AG20443 (cell line): Measurements from ENCODE around the gene MGST2.
A peak's percentile ranks its signal among the peaks of the same experiment; 100 is the strongest.

Source experiments
- DNase-seq: peaks from one replicate; pipeline ENCODE4 v3.0.0; 2012; ENCODE audit warnings: low spot score, mixed read lengths

The MGST2 gene

DNA sequence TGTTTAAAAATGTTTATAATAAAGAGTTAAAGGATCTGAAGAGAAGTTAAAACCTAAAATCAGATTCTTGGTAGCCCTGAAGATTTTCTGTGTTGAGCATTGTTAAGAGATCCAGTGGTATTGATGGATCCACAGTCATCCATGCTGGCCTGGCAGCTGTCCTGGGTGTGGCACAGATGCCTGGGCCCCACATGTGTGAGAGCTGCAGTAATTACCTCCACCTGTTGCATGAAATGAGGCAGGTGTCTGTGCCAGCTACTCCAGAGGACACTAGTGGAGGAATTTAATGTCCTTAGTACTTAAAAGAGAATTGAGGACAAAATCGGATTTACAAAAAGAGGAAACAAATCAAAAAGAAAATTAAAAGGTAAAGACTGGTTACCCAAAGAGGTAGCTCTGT lies 44.0 kb downstream of the MGST2 start:
- DNase-seq: no peak

GRCh38 chr4:139710073-139710472 lies 44.5 kb downstream of the MGST2 start:
- no peak for DNase-seq

GRCh38 chr4:139711461-139711860 lies 45.8 kb downstream of the MGST2 start:
- DNase-seq: no peak

GRCh38 chr4:139712882-139713281 lies 47.3 kb downstream of the MGST2 start:
- DNase-seq: no peak

GRCh38 chr4:139715746-139716391 lies 50.2 kb downstream of the MGST2 start:
- DNase-seq: no peak

- no peak for DNase-seq
These were observed 52.7 kb downstream of the MGST2 start for GRCh38 chr4:139718358-139718757.

DNA sequence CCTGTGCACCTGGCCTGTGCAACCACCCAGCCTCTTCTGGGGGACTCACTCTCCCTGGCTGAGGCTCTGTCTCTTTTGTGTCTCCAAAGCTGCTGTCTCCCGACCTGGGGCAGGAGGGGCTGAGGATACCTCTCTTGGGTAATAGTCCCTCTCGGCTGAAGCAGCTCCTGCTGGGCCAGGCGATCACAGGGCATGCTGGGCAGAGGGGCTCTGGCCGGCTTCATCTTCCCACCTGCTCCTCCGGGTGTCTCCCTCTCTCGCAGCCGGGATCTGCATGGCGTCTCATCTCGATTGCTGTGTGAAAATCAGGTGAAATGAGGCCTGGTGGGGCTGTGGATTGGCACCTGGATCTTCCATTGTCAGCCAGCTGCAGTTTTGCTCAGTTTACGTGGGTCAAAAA lies 53.2 kb downstream of the MGST2 start:
- no peak for DNase-seq

DNA sequence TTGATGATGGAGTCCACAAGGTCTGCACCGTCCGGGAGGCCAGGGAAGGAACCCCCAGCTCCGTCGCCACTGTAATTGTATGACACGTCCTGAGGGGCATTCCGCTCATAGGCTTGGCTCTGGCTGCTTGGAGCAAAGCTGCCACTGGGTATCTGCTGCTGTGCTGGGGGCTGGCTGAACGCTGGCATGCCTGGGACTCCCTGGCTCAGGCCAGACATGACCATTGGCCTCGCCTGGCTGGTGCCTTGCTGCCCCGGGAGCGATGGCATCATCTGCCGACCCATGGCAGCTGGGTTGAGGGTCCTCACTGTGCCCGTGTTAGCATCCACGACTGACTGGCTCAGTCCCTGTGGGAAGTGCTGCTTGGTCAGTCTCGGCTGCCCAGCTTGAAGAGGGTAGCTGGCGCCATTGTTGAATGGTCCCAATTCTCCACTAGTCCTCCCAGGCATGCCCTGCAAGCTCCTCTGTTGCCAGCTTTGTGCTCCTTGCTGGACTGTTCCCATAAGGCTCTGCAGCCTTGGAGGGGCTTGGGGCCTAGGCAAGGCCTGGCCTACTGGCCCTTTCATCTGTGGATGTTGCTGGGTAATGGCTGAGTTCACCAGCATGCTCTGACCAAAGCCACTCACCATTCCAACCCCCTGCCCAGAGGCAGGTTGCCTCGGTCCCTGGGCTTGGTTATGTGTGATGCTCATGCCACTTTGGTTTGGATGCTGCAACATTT lies 53.9 kb downstream of the MGST2 start:
- no peak for DNase-seq

- no peak for DNase-seq
These were observed 55.2 kb downstream of the MGST2 start for GRCh38 chr4:139720806-139721205.

DNA sequence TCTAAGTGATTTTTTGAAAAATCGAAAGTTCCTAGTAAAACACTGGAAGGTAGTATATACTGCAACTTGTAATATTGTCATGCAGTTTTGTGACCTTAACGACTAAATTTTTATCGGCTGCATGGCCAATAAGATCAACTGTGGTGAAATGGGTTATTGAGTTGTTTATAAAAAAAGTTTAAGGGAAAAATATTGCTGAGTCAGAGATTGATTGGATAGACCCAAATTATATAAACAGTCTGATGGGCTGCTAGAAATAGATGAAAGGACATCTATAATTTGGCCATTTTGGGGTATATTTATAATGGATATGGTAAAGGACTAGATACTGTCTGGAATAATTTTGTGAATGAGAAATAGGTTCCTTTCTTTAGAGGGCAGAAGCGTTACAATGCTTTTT lies 56.2 kb downstream of the MGST2 start:
- DNase-seq: no peak

DNA sequence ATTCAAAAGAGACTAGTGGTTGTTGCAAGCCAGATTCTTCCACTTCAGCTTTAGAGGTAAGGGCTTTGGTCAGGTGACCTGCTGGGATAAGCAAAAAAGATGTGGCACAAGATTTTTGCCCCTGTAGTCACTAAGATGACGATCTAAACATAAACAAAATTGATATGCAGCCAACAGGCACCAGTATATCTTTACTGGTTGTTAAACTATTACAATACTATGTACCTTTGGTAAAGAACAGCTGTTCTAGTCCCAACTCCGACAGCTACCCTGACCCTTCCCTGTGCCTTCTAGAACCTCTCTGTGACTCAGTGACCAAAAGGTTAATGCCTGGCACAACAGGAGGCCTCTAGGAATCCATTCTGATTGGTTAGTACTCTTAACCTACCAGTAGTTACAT lies 59.6 kb downstream of the MGST2 start:
- DNase-seq: no peak

DNA sequence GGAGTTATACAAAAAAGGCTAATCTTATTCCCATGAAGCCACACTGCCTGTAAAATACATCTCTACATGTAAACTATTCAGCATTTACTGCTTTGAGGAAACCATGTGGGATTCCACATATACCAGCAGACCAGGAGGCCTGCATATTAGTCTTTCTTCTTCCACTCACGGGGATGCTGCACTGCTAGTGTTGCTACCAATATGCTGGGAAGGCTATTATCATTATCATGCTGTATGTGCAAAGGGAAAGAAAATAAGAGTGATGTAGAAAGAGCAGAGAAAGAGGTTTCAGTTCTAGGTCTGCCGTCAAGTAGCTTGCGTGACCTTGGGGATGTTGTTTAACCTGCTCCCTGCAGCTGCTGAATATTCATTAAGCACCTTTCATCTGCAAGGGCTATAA lies 61.0 kb downstream of the MGST2 start:
- DNase-seq: no peak

DNA sequence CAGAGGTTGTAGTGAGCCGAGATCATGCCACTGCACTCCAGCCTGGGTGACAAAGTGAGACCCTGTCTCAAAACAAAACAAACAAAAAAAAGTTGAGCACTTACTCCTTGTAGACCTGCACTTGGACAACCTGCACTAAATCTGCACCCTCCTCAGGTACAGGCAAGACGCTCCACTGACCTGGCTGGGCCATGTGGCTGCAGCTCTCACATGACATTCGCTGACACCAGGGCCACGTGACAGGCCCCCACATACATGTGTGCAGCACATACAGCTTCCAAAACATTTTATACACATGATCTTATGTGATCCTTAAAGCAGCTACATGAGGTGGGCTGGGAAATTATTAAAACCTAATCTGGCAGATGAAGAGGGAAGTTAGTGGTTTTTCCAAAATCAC lies 62.5 kb downstream of the MGST2 start:
- no peak for DNase-seq

- DNase-seq: no peak
These were observed 63.2 kb downstream of the MGST2 start for GRCh38 chr4:139728840-139729239.

GRCh38 chr4:139732991-139733570 lies 67.5 kb downstream of the MGST2 start:
- DNase-seq: no peak

DNA sequence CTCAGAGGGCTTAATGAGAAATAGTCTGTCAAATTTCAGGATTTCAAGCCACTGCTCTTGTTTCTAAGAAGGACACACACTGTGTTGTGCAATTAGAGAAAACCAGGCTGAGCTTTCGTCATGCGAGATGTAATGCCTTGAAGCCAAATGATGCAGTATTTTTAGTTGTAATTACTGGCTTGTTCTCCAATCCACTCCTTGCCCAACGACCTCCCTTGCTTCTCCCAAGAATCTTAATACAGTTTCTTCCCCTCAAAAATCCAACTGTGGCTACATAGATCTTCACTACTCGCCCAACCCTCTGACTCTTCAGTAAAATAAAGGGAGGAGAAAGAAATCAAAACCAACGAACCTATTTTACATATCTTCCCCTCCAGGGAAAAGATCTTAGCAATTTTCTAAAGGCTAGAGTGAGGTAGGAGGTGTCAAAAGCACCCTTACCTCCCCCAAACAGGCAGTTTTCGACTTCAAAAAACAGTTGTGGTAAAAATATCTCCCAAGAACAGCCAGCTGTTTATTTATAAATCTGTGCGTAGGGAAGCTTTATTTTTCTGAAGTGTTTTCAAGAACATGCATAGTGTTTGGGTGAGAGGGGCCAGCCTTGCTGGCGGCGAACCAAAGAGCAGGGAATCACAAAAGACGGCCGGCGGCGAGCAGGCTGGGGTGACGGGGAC lies 68.7 kb downstream of the MGST2 start:
- peak; percentile 65 for DNase-seq

- DNase-seq: peak; percentile 94
These were observed 69.3 kb downstream of the MGST2 start for GRCh38 chr4:139734875-139735380.

DNA sequence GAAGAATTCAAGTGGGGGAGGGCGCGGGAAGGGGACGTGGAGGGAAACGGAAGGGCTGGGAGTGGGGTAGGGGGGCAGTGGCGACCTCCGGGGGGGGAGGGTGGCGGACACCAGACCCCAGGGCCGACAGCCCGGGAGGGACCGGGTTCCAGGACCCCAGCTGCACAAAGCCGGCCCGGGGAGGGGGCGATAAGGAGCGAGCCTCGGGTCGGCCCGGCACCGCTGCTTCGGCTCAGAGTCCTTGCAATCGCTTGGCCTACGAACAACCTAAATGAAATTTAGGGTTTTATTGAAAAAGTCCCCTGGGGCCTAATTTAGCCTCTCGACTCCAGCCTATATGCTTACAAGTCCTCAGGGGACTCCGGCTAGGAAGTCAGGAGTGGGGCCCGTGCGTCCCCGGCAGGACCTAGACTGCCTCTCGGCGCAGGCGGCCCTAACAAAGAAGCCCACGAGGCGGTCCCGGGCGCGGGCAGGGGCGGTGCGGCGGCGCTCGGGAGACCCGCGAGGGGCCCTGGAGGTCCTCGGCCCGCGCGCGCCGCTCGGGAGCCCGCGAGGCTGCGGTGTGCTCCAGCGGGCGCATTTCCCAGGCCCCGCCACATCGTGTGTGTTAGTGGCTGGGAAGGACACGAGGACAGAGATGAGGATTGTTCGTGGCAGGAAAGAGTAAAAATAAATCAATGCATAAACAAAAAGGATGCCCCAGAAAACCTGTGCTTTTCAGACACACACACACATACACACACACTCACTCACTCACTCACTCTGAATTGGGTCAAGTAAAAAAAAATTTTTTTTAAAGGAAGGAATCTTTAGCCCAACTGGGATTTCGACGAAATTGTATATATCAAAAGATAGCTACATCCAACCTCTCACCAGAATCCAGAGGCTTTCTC lies 70.0 kb downstream of the MGST2 start:
- DNase-seq: peak; percentile 25

DNA sequence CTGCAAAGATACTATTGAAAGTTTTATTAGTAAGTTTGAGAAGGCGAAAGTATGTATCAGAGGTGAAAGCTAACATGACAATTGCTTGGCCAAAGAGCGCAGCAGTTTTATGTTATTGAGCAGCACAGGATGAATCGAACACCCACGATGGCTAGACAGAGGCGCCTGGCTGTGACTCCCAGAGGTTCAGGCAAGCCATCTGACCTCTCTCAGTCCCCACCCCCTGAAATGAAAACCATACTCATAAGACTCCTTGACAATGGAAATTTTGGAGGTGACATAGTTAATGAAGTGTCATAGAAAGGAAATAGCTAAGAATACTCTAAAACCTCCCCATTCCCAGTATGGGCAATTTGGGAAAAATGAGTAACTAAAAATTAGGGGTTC lies 70.6 kb downstream of the MGST2 start:
- DNase-seq: no peak

DNA sequence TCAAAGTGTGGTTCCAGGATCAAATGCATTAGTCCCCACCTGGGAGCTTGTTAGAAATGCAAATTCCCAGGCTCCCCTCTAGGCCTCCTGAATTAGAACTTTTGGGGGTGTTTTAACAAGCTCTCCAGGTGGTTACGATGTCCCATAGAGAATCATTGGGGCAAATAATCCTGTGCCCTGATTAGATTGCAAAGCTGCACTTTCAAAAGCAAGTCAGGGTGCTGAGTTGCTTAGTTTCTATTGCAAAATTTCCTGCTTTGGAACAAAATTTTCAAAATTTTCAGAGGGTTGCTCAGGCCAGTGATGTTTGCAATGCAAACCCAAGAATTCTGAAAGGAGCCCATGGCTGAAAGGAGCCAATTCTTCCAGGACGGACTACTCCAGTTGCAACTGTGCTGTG lies 71.0 kb downstream of the MGST2 start:
- DNase-seq: no peak

DNA sequence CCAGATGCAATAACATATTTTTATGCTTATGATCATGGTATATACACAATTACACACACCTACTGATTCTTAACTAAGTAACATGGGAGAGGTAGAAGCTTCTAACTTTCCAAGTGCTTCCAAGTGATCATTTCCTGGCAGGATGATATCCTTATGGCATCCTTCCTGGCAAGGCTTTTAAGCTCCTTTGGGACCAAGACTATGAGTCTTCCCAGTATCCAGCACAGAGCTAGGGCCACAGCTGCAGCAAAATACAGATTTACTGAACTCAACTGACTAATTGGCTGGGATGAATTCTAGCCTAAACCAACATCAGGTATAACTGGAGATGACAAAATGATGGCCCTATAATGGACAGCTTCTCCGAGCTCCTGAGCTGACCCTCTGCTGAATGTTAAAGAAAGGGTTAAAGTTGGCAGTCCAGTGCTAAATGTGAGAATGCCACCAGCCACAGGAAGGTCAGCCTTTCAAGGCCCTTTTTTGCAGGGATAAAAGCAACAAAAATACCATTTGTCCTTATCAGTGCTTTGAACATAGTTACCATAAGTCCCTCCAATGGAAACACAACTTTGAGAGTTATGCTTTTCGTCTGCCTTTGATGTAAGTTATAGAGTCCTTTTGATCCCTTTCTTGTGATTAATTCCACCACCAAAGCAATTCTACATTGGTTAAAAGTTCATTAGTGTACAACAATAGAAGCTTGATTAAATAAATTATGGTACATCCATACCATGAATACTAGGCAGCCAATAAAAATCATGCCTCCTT lies 73.4 kb downstream of the MGST2 start:
- DNase-seq: no peak
